Osteocyte (in vitro differentiated cells): ENCODE results near the gene CLDN15. TPM values are rescaled to one million over a fixed set of nuclear protein-coding genes. Genes with fewer than 3 reads are reported as not detected.
"Not testable (repeated sequence)": the region's sequence is repeated elsewhere in the genome, so short reads cannot be mapped to it uniquely, and the experiment has no call there.

Source experiments
- DNase-seq: peaks from one replicate; pipeline ENCODE4 v3.0.0; 2021; ENCODE audit warnings: mixed read lengths; ENCODE audit not compliant: unreplicated experiment; ENCODE audit errors: extremely low spot score
- H3K27ac Mint-ChIP-seq: one replicate; pipeline ENCODE4 v1.8.0; 2021; ENCODE audit warnings: mild to moderate bottlenecking, mixed read lengths; ENCODE audit not compliant: unreplicated experiment
- H3K27me3 Mint-ChIP-seq: one replicate; pipeline ENCODE4 v1.8.0; 2021; ENCODE audit warnings: mixed read lengths; ENCODE audit not compliant: unreplicated experiment
- H3K36me3 Mint-ChIP-seq: one replicate; pipeline ENCODE4 v1.8.0; 2021; ENCODE audit warnings: mixed read lengths; ENCODE audit not compliant: unreplicated experiment
- H3K4me1 Mint-ChIP-seq: one replicate; pipeline ENCODE4 v1.8.0; 2021; ENCODE audit warnings: mixed read lengths; ENCODE audit not compliant: unreplicated experiment
- H3K4me3 Mint-ChIP-seq: one replicate; pipeline ENCODE4 v1.8.0; 2021; ENCODE audit warnings: mild to moderate bottlenecking, moderate library complexity, mixed read lengths; ENCODE audit not compliant: unreplicated experiment
- H3K9me3 Mint-ChIP-seq: one replicate; pipeline ENCODE4 v1.8.0; 2021; ENCODE audit warnings: mixed read lengths; ENCODE audit not compliant: unreplicated experiment
- long read RNA-seq: library from polyadenylated mRNA; unstranded; transcript quantifications from one replicate; pipeline ENCODE4 v2.0.0, GENCODE V29; 2021
- total RNA-seq: library from RNA; stranded (reverse); gene quantifications from 2 replicates; pipeline ENCODE4 v1.2.1, GENCODE V29; 2021
- TF ChIP-seq, protein P1 (sequence below): fragments of 200-600 bp; sonication (generic); IDR thresholded peaks from 2 replicates; pipeline ENCODE4 v1.5.0; 2021; ENCODE audit warnings: antibody characterized with exemption, mild to moderate bottlenecking, moderate library complexity

The CLDN15 gene, protein sequence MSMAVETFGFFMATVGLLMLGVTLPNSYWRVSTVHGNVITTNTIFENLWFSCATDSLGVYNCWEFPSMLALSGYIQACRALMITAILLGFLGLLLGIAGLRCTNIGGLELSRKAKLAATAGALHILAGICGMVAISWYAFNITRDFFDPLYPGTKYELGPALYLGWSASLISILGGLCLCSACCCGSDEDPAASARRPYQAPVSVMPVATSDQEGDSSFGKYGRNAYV
- total RNA-seq = 10.9 and 11.4 TPM in 2 replicates
- long read RNA-seq = 0 reads

DNA sequence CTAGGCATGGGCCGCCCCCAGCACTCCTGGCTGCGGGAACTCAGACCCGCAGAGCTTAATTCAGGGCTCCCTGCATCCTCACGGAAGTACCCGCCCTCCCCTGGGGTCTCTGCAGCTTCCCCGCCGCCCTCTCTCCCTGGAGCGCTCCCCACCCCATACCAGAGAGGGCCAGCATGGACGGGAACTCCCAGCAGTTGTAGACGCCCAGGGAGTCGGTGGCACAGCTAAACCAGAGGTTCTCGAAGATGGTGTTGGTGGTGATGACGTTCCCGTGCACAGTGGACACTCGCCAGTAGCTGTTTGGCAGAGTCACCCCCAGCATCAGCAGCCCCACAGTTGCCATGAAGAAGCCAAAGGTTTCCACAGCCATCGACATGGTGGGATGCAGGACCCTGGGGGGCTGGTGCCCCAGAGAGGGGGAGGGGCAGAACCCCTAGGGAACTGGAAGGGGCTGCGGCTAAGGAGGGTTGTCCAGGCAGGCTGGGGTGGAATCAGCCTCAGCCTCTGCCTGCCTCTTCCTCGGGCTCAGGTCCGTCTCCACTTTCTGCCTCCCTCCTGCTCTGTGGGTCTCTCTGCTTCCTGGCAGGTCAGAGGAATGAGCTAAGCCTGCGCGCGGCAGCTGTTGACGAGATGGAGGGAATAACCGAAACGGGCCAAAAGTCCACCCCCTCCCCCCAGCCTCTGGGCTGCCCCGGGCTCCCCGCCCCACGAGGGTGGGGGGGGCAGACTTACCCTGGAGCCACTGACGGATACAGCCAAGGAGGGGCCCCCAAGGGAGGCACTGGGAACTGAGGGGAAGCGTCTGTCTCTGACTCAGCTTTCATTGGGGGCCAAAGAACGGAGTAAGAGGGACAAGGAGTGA is at the start of gene CLDN15:
TSS of gene CLDN15 (minus strand) at position 597 of the 862 bp plus-strand sequence. CDS start at position 376, 221 bp downstream.
- no peak within 1 kb of the TSS for H3K27ac Mint-ChIP-seq
- H3K4me3 Mint-ChIP-seq = no peak within 1 kb of the TSS
- H3K36me3 Mint-ChIP-seq = peaks cover 11% of the 10 kb centered on the region
- no peak for DNase-seq
- H3K9me3 Mint-ChIP-seq = no peaks in the 10 kb centered on the region
- TF ChIP-seq, protein P1, sequence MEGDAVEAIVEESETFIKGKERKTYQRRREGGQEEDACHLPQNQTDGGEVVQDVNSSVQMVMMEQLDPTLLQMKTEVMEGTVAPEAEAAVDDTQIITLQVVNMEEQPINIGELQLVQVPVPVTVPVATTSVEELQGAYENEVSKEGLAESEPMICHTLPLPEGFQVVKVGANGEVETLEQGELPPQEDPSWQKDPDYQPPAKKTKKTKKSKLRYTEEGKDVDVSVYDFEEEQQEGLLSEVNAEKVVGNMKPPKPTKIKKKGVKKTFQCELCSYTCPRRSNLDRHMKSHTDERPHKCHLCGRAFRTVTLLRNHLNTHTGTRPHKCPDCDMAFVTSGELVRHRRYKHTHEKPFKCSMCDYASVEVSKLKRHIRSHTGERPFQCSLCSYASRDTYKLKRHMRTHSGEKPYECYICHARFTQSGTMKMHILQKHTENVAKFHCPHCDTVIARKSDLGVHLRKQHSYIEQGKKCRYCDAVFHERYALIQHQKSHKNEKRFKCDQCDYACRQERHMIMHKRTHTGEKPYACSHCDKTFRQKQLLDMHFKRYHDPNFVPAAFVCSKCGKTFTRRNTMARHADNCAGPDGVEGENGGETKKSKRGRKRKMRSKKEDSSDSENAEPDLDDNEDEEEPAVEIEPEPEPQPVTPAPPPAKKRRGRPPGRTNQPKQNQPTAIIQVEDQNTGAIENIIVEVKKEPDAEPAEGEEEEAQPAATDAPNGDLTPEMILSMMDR = no peak
- no peaks in the 10 kb centered on the region for H3K27me3 Mint-ChIP-seq
- peaks cover 3% of the 10 kb centered on the region for H3K4me1 Mint-ChIP-seq

DNA sequence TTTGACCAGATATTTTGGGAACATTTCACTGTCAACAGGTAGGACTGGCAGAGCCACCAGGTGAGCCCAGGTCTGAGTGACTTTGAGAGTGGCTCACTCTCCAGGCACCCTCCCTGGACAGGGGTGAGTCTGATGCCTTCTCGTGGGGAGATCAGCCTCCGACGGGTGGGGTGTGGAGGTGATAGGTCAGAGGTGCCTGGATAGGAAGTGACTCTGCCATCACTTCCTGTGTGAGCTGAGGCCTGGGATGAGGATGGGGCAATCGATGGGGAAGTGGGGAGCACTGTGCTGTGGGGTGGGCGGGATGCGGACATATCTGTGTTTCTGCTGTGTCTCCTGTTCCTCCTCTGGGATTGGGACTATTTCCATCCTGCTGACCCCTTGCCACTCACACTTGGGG is 49.4 kb upstream of the CLDN15 start:
- Mint-ChIP-seq H3K27me3 (peaks cover 53% of the 10 kb centered on the region), H3K9me3 (peaks cover 4% of the 10 kb centered on the region), H3K4me1 (peaks cover 5% of the 10 kb centered on the region), H3K4me3 (no peak overlapping the region), H3K27ac (no peak overlapping the region), H3K36me3 (no peaks in the 10 kb centered on the region)
- TF ChIP-seq, protein P1 = no peak
- DNase-seq = no peak

DNA sequence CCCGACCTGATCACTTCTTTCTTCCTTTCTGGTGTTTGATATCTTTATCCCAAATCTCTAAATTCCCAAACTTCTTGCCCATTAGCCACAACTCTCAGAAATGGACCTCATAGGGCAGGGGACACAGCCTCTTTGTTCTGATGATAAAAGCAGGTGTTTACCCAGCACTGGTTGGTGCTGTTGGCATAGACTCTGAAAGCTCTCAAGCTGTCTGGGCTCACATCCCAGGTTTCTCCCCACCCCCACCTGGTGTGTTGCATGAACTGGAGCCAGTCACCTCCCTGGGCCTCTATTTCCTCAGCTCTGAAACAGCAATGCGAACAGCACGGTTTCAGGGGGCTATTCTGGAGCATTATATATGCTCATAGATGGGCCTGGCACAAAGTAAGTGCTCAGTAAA is 48.3 kb upstream of the CLDN15 start:
- H3K4me3 Mint-ChIP-seq, H3K36me3 Mint-ChIP-seq, H3K4me1 Mint-ChIP-seq, H3K27ac Mint-ChIP-seq, DNase-seq, H3K9me3 Mint-ChIP-seq: not testable (repeated sequence)
- H3K27me3 Mint-ChIP-seq = peaks cover 49% of the 10 kb centered on the region

DNA sequence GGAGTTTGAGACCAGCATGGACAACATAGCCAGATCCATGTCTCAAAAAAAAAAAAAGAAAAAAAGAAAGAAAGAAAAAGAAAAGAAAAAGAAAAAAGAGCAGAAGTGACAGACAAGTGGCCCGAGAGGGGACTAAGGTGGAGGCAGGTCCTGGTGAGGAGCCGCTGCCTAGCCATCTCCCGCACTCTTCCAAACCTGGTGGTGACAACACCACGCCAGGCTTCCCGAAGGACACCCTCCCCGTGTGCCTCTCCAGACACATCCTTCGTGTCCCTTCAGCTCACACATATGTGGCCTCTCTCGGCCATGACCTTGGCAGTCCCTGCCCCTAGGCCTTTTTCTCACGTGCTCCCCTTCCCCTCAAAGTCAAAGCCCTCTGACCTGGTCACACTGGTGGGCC is 47.6 kb upstream of the CLDN15 start:
- Mint-ChIP-seq H3K4me1 (peaks cover 1% of the 10 kb centered on the region), H3K4me3 (no peak overlapping the region), H3K9me3 (peaks cover 4% of the 10 kb centered on the region), H3K27ac (no peak overlapping the region), H3K27me3 (peaks cover 49% of the 10 kb centered on the region), H3K36me3 (no peaks in the 10 kb centered on the region)
- DNase-seq = no peak
- TF ChIP-seq, protein P1 = no peak

DNA sequence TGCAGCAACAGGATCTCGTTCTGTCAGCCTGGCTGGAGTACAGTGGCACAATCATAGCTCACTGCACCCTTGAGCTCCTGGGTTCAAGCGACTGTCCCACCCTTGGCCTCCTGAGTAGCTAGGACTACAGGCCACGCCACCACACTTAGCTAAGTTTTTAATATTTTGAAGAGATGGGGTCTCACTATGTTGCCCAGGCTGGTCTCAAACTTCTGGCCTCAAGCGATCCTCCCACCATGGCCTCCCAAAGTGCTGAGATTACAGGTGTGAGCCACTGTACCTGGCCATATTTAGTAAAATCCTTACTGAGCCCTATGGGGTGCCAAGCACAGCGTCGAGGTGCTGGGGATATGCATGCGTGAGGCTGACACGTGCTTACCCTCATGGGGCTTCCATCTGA is 43.3 kb upstream of the CLDN15 start:
- not testable (repeated sequence) for H3K4me3 Mint-ChIP-seq

More for the DNA sequence above, 43.3 kb upstream of the CLDN15 start:
- not testable (repeated sequence) for H3K4me1 Mint-ChIP-seq, H3K36me3 Mint-ChIP-seq, DNase-seq, H3K27ac Mint-ChIP-seq, H3K9me3 Mint-ChIP-seq
- H3K27me3 Mint-ChIP-seq = peaks cover 28% of the 10 kb centered on the region
